ENCODE measurements around the gene HCRTR1.

The HCRTR1 gene

DNA sequence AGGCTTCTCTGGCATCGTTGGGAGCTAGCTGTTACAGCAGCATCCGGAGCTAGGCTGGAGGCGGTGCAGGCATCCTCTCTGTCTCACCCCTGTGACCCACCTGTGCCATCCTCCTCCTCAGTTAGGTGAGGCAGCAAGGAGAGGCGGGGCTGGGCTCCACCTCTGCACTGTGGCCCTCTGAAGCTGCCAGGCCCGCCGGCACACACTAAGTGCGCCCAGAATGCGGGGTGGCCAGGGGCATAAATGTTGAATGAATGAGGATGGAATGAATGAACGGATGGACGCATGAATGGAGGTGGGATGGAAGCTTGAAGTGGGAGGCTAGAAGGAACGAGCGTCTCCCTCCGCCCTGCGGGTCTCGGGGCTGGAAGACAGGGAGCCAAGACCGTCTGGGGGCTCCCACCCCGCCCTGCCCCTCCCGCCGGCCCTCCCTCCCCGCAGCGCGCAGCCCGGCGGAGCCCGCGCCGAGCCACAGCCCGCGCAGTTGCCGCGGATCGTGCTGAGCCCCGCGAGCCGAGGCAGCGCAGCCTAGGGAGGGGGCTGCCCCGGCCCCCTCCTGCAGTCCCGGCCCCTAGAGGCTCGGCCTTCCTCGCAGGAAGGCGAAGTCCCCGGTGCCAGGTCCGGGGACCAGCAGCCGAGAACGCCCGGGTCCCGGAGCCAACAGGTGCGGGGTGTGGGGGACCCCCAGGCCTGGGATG, at the start of gene HCRTR1:
Gene HCRTR1, plus strand, starts transcription at position 472 of the 698 bp plus-strand sequence. CDS start 1,504 bp downstream, outside the sequence.
- DNase-seq = no peak

DNA sequence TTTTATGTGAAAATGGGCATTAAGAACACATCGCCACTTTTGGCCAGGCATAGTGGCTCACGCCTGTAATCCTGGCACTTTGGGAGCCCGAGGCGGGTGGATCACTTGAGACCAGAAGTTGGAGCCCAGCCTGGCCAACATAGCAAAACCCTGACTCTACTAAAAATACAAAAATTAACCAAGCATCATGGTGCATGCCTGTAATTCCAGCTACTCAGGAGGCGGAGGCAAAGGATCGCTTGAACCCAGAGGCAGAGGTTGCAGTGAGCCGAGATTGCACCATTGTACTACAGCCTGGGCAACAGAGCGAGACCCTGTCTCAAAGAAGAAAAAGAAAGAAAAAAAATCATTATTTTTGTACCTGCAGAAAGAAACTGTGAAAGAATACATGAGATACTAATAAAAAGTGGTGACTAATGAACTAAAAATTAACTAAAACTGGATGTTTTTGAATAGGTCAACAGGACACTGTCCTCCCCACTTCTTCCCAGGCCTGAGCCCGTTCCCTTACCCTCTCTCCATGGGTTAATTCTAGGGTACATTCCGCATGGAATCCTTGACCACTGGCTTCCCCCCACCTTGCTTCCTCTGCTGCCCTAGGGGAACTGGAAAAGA, 49.4 kb upstream of the HCRTR1 start:
- DNase-seq = no peak

DNA sequence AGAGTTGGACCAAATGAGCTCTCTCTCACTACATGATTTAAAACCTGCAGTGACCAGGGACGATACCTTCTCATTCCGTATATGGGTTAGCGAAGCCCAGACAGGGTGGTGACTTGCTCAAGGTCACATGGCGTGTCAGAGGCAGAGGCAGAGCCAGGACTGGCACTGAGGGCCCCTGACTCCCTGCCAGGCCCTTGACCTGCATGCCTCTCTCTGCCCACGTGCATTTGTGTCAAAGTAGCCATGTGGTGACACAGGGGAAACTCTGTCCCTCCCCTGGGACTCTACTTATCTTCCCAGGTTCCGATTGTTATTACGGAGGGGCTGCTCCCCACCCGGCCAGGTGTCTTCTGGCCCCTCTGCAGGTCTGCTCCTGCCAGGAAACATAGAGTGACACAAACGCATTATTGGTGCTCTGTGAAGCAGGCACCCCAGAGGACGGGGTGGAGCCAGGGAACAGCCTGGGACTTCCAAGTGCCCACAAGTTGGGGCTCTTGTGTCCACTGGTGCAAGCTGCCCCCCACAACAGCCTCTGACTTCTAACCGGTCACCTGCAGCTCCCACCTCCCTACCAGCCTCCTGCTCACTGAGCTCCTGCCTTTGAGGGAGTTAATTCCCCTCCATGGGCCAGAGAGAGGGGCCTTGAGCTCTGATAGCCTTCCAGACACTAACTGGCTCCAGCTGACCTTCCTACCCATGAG, 48.4 kb upstream of the HCRTR1 start:
- no peak for DNase-seq

DNA sequence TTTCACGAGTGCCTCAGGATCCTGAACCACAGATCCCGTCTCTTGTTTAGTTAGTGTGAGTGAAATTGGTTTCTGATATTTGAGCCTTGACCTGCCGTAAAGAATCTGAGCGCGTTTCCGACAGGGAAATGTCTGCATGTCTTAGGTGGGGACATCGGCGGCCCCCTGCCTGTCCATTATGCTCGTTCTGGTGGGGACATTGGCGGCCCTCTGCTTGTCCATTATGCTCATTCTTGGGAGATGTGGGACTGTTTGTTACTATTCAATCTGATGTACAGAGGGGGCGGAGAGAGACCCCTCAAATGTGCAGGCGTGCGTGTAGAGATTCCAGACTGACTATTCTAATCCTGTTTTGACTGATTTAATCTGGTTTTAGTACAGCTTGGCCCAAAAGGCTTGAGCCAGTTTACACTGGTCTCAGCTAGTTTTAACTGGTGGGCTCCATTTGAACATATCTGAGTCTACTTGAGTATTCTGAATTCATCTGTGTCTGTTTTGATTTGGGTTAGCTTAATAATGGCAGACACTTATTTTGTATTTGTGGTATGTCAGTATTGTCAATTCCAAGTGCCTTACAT, 47.8 kb upstream of the HCRTR1 start:
- DNase-seq = no peak

DNA sequence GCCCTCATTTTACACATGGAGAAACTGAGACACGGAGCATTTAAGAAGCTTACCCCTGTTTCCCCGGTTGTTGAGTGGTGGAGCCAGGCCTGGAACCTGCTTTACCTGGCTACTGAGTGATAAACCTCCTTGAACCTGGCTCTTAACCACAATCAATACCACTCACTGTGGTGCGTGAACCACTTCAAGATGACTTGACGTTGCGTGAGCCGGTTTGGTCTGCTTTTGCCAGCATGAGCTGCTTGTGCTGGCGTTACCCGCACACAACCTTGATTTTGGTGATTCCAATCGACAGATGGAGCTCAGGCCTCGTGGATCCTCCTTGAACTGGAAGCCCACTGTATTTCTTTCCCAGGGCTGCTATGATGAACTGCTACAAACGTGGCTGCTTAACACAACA, 47.3 kb upstream of the HCRTR1 start:
- no peak for DNase-seq

DNA sequence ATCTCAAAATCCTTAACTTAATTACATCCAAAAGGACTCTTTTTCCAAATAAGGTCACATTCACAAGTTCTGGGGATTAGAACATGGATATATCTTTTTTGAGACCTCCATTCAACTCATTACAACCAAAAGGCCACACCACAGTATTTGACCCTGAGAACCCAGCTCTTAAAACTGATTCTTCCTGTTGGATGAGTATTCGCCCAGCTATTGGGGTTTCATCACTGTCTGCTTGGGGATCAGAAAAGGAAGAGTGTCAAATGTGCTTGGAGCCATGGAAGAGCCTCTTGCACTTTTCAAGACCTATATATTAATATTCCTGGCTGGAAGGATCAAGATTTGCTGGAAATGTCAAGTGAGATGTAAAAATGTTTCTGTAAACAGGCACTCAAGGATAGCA, 46.6 kb upstream of the HCRTR1 start:
- no peak for DNase-seq

DNA sequence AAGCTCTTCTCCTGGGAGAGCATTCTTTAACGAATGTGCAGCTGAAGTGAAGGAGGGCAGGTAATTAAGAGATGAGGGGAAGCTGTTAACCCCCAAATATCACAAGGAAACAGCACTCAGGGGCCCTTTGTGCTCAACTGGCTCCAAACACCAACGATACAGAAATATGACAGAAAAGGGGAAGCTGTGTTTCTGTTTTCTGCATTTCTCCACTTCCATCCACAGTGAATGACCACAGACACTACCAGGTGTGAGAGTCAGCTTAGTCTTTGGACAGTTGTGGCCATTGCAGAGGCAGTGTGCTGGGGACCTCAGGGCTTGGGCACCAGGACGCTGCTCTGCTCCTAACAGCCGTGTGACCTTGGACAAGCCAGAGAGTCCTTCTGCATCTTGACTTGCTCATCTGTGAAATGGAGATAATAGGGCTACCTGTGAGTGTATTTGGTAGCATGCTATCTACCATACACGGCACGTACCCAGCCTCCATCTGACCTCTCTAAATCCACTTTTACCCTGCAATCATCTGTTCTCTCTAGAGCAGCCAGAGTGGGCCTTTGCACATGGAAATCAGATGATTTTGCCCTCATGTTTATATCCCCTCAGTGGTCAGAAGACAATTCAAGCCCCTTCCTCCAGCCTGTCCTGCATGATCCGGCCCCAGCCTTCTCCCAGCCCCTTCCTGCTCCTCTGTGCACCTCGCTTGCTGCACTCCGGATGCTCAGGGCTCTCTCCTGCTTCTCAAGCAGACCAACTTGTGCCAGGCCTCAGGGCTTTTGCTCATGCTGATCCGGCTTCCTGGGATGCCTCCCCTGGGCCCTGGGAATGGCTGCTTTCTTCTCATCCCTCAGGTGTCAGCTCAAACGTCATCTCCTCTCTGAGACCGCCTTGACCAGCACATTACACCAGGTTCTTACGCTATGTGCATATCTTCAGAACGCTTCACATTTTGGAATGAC, 45.9 kb upstream of the HCRTR1 start:
- no peak for DNase-seq

DNA sequence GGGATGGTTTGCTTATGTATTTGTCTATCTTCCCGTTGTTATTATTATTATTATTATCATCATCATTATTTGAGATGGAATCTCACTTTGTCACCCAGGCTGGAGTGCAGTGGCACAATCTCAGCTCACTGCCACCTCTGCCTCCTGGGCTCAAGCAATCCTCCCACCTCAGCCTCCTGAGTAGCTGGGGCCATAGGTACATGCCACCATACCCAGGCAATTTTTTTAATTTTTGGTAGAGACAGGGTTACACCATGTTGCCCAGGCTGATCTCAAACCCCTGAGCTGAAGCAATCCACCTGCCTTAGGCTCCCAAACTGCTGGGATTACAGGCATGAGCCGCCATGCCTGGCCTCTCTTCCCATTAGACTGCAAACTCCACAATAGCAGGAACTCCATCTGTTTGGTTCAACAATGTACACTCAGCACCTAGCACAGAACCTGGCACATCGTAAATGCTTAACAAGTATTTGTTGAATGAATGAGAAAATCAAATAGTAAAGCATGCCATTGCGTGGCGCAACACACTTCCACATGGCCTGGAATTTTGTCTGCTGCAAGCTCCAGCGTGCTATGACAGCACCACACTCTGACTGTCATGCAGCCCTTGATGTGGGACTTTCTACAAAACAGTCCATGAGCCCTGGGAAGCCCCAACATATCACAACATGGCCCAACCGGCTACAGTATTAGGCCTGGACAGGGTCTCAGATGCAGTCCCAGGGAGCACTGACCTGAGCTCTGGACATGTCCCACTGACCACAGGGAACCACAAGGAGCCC, 45.0 kb upstream of the HCRTR1 start:
- no peak for DNase-seq

DNA sequence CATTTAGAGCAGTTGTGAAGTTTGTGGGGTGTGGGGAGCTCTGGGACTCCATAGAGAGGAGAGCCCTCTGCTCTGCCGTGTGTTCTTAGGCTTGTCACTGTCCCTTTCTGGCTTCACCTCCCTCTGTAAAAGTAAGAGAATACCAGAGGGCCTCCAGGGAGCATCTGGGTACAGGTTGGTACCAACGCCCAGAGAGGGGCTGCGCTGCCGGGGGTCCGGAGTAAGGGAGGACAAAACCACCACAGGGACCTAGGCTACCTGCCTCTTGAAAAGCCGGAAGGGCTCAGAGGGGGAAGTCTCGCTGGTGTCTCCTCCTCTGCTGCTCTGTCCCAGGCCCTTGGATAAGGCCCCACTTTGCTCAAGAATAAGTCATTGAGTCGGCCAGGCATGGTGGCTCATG, 44.2 kb upstream of the HCRTR1 start:
- no peak for DNase-seq

DNA sequence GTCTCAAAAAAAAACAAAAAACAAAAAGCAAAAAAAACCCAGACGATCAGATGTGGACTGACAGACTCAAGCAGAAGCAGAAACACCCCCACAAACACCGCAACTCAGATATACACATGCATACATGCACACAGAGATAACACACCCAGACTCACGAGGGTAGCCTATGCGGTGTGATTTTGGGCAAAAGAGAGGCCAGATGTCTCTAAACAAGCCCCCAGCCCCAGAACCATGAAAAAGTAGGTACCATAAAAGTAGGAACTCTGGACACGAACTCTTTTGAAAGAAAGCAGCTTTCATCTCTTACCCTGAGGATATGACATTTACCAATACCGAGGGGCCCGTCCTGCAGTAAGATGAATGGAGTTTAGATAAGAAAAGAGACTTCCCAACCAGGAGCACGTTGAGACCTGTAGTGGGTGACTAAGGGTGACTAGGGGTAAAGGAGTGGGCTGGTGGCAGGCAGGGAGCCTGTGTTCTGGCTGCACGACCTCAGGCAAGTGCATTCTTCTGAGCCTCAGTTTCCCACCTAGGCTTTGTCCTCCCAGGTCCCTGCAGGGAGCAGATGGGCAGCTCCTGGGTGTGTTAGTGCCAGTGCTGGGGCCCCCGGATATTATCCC, 42.6 kb upstream of the HCRTR1 start:
- DNase-seq = no peak

DNA sequence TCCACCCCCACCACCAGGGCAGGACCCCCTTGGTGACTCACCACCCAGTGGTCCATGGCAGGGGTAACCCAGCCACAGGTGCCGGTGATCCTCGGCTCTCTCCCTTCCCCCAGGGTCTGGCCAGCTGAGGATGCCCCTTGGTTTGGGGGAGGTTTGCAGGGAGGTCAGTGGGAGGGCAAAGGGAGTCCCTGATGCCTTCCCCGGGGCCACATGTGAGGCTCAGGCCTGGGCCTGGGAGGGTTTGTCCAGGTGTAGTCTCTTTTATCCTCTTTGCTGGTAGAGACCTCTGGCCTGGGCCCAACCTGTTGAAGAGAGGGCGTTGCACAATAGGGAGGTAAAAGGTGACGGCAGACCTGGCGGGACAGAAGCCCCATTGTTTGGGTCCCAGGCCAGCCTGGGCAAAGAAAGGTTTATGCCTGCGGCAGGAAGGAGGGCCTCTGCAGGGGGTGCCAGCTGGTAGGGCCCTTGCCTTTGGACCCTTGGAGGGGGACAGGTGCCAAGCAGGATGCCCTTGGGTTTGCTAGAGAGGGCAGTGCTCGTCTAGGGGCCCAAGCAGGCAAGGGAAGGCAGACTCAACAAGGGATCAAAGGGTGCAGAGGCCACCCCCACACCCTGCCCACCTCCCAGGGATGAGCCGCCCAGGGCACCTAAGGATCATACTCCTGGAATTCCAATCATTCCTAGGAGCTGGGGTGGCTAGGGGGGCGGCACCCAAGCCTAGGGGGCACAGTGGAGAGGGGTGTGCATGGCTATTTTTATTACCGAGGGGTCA, 41.9 kb upstream of the HCRTR1 start:
- no peak for DNase-seq

DNA sequence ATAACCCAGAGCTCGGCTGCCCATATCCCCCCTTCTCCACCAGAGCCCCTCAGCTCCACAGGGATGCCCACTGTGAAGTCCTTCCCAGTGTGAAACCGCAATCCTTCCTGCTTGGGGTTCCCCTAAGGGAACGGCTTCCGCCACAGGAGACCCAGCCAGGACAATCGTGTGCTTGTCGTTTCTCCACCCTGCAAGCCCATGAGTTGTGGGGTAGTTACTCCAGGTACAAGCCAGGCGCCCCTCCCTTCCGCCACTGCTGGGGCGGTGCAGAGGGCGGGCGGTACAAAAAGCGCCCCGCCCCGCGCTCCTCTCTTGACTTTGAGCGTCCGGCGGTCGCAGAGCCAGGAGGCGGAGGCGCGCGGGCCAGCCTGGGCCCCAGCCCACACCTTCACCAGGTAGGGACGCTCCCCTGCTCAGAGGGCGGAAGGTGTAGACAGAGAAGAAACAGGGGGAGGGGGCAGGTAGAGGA, 41.3 kb upstream of the HCRTR1 start, which contains the start of gene TINAGL1:
Gene TINAGL1, plus strand, starts transcription at position 315 of the 469 bp plus-strand sequence. CDS start 634 bp downstream, outside the sequence.
- DNase-seq = no peak

DNA sequence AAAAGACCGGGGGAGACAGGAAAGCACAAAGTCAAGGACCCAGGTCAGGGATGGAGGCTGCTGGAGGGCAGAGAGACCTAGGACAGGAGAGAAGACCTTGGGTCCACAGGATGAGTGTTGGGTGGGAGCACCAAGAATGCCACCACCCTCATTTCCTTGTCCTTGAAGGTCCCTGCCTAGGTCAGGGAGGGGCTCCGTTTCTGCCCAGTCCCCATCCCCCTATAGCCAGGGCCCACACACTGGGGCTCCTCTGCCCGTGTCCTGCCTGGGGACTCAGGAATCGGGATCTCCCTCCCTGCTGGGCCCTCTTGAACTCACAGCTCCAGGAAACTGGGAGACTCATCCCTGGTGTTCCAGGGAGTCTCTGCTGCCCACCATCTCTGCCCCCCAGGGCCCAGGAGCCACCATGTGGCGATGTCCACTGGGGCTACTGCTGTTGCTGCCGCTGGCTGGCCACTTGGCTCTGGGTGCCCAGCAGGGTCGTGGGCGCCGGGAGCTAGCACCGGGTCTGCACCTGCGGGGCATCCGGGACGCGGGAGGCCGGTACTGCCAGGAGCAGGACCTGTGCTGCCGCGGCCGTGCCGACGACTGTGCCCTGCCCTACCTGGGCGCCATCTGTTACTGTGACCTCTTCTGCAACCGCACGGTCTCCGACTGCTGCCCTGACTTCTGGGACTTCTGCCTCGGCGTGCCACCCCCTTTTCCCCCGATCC, 40.6 kb upstream of the HCRTR1 start:
- no peak for DNase-seq

DNA sequence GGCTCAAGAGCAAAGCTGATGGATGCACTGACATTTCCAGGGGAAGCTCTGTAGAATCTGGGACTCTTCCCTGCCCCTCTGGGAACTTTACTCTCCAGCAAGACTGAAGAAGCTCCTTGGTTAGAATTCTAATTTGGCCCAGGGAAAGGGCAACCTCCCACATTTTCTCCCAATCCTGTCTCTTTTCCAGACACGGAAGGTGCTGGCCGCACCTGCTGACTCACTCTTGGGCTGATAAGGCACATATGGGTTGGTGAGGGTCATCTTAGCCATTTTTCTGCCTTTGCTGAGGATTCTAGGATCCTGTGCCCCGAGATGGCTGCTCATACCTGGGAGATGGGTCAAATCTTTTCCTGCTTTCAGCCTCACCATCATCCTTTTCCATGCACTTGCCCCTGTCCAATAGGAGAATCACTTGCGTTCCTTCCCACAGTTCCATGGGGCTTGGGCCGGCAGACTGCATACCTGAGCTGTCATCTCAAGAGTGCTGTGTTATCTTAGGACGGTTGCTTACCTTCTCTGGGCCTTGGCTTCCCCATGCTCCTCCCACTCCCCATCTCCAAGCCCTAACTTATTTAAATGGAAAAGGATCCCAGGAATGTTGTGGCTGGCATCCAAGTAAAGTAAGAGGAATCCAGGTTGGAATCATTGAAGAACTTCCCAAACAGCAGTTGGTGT, 39.8 kb upstream of the HCRTR1 start:
- no peak for DNase-seq

DNA sequence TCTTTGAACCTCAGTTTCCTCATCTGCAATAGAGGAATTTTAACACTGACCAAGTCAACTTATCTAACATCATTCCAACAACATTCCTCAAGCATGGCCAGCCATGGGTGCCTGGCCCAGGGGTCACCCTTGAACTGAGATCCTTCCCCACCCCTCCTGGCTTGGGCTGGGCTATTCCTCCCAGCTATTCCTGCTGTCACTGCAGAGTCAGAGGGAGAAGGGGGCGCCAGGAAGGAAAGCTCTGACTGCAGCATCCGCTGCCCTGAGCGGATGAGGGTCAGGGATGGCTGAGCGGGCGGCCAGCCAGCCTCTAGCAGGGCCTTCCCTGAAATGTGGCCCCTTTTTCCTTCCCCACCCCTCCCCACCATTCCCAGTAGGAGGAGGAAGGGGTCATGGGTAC, 38.1 kb upstream of the HCRTR1 start:
- no peak for DNase-seq

DNA sequence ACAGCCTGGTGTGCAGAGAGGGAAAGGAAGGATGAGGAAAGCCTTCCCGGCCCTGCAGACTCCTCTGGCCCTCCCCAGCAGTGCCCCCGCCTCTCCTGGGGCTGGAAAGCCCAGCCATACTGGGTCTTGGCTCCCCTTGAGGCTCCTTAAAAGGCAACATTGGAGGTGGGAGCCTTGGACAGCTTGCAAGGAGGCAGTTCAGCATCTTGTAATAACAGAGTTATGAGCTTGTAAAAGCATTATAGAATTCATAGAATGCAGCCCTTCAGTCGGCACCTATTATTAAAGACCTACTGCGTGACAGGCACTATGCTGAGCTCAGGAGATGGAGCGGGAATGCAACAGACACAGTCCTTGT, 37.0 kb upstream of the HCRTR1 start:
- DNase-seq = no peak

DNA sequence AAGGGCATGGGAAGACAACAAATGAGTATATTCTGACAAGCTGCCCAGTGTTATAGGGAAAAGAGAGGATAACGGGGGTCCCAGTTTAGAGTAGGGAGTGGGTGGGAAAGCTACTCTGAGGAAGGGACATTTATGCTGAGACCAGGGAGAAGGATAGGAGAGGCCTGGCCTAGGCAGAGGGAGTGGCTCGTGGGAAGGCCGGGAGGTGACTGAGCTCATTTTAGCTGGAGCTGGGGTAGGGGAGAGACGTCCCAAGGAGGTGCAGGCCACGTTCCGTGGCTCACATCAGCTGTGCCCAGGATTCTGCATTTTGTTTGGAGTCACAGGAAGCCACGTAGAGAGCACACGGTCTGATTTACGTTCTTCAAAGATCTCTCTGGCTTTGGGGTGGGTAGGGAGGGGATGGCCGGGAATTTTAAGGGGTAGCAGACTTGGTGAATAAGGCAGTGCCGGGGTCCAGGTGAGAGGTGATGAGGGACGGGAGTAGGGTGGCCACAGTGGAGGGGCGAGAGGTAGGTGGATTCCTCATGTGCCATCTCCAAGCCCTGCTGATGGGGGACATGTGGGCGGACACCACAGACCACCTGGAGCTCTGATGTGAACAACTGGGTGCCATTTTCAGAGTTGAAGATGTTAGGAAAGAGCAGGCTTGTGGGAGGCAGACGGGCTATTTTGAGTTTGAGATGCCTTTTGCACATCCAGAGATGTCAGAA, 36.4 kb upstream of the HCRTR1 start:
- DNase-seq = no peak
